ENCODE measurements around the gene RNH1.
A peak's percentile ranks its signal among the peaks of the same experiment; 100 is the strongest.

Gene RNH1

DNA sequence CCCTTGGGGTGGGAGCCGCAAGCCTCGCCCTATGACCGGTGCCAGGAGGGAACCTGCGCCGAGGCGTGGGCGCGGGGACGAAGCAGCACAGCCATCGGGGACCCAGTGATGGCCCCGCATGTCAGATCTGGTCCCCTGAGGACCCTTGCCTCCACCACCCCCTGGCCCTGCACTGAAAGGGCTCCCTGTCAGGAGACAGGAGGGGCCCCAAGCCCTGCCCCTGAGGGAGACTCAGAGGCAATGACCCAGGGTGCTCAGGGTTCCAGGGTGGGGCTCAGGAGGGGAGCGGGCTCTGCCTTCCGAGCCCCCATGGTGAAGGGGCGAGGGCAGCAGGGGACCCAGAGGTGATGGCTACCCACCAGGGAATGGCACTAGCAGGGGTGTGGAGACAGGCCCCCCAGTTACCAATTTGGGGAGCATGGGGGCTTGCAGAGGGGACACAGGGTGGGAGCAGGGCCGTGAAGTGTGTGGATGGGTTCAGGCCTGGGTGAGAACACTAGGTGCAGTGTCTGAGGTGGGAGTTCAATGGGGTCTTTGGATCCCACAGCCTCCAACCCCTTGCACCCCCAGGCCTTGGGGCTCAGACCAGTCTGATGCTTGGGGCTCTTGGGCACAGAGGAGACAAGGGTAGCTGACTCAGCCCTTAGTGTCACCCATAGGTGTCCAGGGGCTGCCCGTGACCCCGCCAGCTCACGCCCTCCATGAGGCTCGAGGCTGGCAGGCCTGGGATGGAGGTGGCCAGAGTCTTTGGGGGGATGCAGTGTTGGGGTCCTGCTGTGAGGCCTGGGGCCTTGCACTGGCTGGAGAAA is 30.8 kb upstream of the RNH1 start:
- no peak for DNase-seq (ENCODE audit: low read depth in 2 of 2)

GRCh38 chr11:536841-537621 is 30.0 kb upstream of the RNH1 start, which contains the start of gene LRRC56:
TSS of gene LRRC56 (plus strand) at chr11:537527. CDS start at chr11:540685, 3,158 bp downstream.
- peak; percentile 85 to 89 for DNase-seq (ENCODE audit: low read depth in 2 of 2)

- DNase-seq (ENCODE audit: low read depth in 2 of 2), result peak; percentile 86 to 89
These were observed 28.7 kb upstream of the RNH1 start, which contains the start of gene HRAS for GRCh38 chr11:535519-536454. TSS of gene HRAS (minus strand) at chr11:535576.

- DNase-seq (ENCODE audit: low read depth in 2 of 2), result no peak
These were observed 28.1 kb upstream of the RNH1 start for GRCh38 chr11:535210-535518.

DNA sequence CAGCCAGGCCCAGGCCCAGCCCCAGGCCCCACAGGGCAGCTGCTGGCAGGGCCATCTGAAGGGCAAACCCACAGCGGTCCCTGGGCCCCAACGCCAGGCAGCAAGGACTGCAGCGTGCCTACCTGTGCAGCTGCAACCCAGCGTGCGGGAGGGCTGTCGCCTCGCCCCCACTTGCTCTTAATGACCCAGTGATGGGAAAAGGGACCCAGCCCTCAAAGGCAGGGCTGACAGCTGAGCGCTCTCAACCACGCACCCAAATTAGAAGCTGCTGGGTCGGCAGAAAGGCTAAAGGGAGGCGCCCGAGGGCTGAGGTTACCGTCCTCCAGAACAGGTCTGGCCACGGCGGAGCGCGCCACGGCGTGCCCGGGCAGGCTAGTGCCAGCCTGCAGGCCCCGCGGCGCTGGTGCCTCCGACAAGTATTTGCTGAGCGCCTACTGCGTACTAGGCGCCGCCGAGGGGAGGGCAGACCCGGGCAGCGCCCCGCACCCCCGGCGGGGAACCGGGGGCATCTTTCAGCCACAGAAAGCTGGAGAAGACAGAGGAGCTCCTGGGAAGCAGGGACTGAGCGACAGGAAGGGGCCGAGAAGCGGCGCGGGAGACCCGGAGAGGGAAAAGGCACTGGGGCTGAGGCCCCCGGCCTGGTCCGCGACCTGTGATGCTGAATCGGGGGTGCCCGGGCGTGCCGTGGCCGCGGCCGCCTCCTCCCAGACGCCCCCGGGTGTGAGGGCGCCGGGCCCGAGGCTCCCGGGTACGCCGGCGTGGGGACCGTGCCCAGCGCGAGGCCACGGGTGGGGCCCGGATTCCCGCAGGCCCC is 27.6 kb upstream of the RNH1 start:
- DNase-seq (ENCODE audit: low read depth in 2 of 2), result no peak

DNA sequence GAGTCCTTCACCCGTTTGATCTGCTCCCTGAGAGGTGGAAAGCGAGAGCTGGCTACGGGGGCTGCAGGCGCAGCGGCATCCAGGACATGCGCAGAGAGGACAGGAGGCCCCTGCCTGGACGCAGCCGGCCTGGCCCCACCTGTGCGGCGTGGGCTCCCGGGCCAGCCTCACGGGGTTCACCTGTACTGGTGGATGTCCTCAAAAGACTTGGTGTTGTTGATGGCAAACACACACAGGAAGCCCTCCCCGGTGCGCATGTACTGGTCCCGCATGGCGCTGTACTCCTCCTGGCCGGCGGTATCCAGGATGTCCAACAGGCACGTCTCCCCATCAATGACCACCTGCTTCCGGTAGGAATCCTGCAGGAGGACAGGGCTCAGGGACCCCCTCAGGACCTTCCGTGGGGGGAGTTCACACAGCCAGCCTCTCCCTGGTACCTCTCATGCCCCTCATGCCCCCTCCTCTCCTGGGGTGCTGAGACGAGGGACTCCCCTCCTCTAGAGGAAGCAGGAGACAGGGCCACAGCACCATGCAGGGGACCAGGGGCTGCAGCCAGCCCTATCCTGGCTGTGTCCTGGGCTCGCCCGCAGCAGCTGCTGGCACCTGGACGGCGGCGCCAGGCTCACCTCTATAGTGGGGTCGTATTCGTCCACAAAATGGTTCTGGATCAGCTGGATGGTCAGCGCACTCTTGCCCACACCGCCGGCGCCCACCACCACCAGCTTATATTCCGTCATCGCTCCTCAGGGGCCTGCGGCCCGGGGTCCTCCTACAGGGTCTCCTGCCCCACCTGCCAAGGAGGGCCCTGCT is 26.7 kb upstream of the RNH1 start:
- no peak for DNase-seq (ENCODE audit: low read depth in 2 of 2)

DNA sequence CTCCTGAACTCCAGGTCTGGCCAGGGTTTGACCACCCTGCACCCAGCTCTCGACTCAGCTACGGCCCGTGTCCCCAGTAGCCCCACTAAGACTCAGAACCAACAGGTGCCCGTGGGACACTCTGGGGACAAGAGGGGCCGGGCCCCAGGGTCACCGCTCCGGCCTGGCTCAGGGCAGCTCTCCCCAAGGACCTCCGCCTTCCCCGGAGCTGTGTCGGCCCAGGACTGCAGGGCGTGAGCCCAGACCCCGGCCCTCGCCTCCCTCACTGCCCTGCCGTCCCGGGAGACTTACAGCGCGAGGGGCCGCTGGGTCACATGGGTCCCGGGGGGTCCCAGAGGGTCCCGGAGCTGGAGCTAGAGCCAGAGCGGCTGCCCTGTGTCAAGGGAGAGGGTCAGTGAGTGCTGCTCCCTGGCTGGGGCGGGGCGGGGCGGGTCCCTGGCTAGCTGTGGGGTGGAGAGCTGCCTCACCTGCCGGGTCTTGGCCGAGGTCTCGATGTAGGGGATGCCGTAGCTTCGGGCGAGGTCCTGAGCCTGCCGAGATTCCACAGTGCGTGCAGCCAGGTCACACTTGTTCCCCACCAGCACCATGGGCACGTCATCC is 26.0 kb upstream of the RNH1 start:
- no peak for DNase-seq (ENCODE audit: low read depth in 2 of 2)

DNA sequence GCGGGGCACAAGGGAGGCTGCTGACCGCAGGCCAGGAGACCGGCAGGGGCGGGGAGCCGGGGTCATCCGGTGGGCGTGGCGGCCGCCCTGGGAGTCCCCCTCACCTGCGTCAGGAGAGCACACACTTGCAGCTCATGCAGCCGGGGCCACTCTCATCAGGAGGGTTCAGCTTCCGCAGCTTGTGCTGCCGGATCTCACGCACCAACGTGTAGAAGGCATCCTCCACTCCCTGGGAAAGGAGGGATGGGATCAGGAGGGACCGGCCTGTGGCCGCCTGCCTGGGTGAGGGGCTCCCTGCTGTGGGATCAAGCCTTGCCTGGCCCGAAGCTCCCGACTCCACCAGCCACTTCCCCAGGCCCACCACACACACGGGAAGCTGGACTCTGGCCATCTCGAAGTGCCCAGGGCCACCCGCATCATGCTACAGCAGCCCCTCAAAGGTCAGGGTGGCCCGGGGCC is 25.5 kb upstream of the RNH1 start:
- no peak for DNase-seq (ENCODE audit: low read depth in 2 of 2)

DNA sequence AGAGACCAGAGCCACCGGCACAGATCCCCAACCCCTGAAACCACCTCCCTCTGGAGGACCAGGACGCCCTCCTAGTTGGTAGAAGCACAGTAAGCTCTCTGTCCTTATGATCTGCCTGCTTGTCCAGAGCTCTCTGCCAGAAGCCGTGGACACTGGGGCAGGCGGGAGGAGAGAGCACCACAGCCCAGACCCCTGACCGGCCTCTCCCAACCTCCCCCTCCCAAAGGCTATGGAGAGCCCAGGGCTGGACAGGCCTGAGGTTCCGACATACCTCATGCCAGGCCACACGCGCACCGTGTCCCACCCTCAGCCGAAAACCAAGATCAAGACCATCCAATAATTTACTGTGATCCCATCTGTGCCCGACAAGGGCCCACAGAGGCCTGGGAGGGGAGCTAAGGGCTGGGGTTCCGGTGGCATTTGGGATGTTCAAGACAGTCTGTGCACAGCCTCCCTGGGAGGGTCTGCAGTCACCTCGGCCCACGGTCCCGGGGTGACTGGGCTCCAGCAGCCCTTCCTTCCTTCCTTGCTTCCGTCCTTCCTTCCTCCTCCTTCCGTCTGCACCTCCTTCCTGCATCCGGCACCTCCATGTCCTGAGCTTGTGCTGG is 25.0 kb upstream of the RNH1 start:
- no peak for DNase-seq (ENCODE audit: low read depth in 2 of 2)

GRCh38 chr11:530960-531831 is 24.2 kb upstream of the RNH1 start:
- no peak for DNase-seq (ENCODE audit: low read depth in 2 of 2)

DNA sequence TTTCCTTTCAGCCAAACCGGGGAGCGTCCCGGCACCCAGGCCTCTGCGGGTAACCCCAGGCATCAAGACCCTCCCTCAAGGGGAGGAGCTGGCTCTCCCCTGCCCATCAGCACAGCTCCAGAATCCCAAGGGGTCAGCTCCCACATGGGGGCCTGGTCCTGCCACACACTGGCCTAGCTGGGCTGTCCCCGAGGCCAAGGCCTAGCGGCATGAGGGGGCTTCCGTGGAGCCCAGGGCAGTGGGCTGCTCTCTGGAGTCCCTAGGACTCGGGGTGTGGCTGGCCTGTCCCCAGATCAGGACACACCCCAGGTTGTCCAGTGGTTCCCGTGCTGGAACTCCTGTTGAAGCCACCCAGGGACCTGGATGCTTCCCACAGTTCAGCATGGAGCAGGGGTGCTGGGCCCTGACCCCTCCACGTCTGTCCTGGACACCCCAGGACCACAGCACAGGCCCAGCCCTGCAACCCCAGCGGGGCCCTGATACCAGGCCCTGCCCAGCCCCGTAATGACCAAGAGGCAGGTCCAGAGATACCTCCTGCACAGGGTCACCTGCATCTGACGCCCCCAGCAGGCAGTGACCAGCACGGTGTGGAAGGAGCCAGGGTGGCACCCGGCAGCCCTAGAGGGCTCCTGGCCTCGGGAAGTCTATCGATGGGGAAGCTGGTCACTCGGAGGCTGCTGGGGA is 22.8 kb upstream of the RNH1 start:
- DNase-seq (ENCODE audit: low read depth in 2 of 2), result no peak

- no peak for DNase-seq (ENCODE audit: low read depth in 2 of 2)
These were observed 22.0 kb upstream of the RNH1 start for GRCh38 chr11:528815-529727.

- no peak for DNase-seq (ENCODE audit: low read depth in 2 of 2)
These were observed 21.2 kb upstream of the RNH1 start for GRCh38 chr11:528166-528814.

DNA sequence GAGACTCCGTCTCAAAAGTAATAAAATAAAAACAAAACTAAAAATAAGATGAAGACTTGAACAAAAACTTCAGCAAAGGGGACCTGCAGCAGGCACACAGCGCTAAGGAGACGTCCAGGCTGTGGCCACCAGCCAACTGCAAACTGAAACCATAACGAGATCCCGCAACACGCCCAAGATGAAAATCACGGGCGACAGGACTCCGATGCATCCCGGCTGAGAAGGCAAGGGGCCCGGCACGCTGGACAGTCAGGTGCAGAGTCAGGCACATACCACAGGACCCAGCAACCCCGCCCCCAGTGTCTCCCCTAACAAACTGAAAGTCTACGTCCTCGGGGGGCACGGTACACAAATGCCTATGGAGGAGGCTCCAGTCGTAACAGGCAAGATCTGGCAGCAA is 19.1 kb upstream of the RNH1 start:
- DNase-seq (ENCODE audit: low read depth in 2 of 2), result no peak

GRCh38 chr11:521177-521688 is 14.2 kb upstream of the RNH1 start:
- no peak for DNase-seq (ENCODE audit: low read depth in 2 of 2)
